HG03159 (cell line): ENCODE measurements around the gene HDHD5.

ENCODE experiments used
- ATAC-seq: cut with Tn5 transposase; IDR thresholded peaks from one replicate; pipeline ENCODE4 v1.9.1; 2021; ENCODE audit warnings: mild to moderate bottlenecking, moderate library complexity; ENCODE audit not compliant: unreplicated experiment

HDHD5 gene

GRCh38 chr22:17108256-17109112, 50.6 kb downstream of the HDHD5 start:
- no peak for ATAC-seq

GRCh38 chr22:17107547-17107810, 51.6 kb downstream of the HDHD5 start:
- no peak for ATAC-seq

GRCh38 chr22:17106785-17107546, 52.1 kb downstream of the HDHD5 start:
- ATAC-seq, result no peak

GRCh38 chr22:17106161-17106784, 52.8 kb downstream of the HDHD5 start:
- ATAC-seq, result no peak

- ATAC-seq, result no peak
Observed at GRCh38 chr22:17105143-17106129, 53.6 kb downstream of the HDHD5 start.

GRCh38 chr22:17104336-17104935, 54.6 kb downstream of the HDHD5 start:
- ATAC-seq, result no peak

- no peak for ATAC-seq
Observed at GRCh38 chr22:17103351-17103750, 55.7 kb downstream of the HDHD5 start.

GRCh38 chr22:17102297-17102667, 56.8 kb downstream of the HDHD5 start:
- no peak for ATAC-seq

GRCh38 chr22:17101475-17102296, 57.4 kb downstream of the HDHD5 start:
- ATAC-seq, result no peak

GRCh38 chr22:17100621-17101020, 58.5 kb downstream of the HDHD5 start:
- ATAC-seq, result no peak

GRCh38 chr22:17098379-17098819, 60.7 kb downstream of the HDHD5 start:
- no peak for ATAC-seq

GRCh38 chr22:17097701-17098100, 61.4 kb downstream of the HDHD5 start:
- ATAC-seq, result no peak

- ATAC-seq, result no peak
Observed at GRCh38 chr22:17097062-17097461, 62.0 kb downstream of the HDHD5 start.

GRCh38 chr22:17096071-17096470, 63.0 kb downstream of the HDHD5 start:
- ATAC-seq, result no peak

- no peak for ATAC-seq
Observed at GRCh38 chr22:17095538-17095937, 63.5 kb downstream of the HDHD5 start.

GRCh38 chr22:17093081-17093480, 66.0 kb downstream of the HDHD5 start:
- no peak for ATAC-seq

- no peak for ATAC-seq
Observed at GRCh38 chr22:17091851-17092250, 67.2 kb downstream of the HDHD5 start.

GRCh38 chr22:17090550-17090949, 68.5 kb downstream of the HDHD5 start:
- ATAC-seq, result no peak
